ENCODE data around the gene RHOH. TPM values are rescaled to one million over a fixed set of nuclear protein-coding genes. Genes with fewer than 3 reads are reported as not detected.

RHOH gene
- total RNA-seq, 1 experiment from 2014 or later, result 74.2 TPM

DNA sequence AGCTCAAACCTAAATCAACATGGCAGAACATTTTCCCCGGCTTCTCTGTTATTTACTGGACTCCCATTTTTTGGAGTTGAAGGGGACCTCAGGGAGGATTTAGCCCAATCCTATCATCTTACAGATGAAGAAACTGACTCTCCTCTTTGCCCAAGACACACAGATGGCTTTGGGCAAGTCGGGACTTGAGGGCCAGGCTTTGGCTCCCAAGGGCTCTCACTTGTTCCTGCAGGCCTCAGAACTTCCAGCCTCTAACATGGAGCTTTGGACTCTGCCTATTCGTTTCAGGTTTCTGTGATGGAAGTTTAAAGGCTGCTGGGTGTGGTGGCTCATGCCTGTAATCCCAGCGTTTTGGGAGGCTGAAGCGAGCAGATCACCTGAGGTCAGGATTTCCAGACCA lies 59.5 kb downstream of the RHOH start:
- ChIA-PET CTCF (interaction anchor here (0.6 kb wide), 1 partner anchor 144 kb away, joined by 3 read pairs; no protein-coding TSS in a partner anchor), POLR2A (ENCODE audit: low non-redundant PET) (no interaction called here)
- Histone ChIP-seq H3K4me1 (ENCODE audit: insufficient read depth, low read length, poor library complexity, severe bottlenecking) (peaks cover 20% of the 10 kb centered on the region), H3K4me3 (ENCODE audit: low read depth, low read length, poor library complexity, severe bottlenecking) (no peak overlapping the region), H3K27ac (ENCODE audit: low read depth, low read length, poor library complexity, severe bottlenecking) (no peak overlapping the region), H3K36me3 (ENCODE audit: insufficient read depth, low read length, poor library complexity, severe bottlenecking) (no peaks in the 10 kb centered on the region), H3K27me3 (replicated peaks; ENCODE audit: insufficient read depth, low read depth, low read length, poor library complexity) (no peaks in the 10 kb centered on the region), H3K9me3 (ENCODE audit: low read depth, low read length, poor library complexity, severe bottlenecking) (no peaks in the 10 kb centered on the region)
- TF ChIP-seq EZH2 (IDR thresholded peaks at IDR 0.05; ENCODE audit: borderline replicate concordance, low read depth, low read length, poor library complexity, severe bottlenecking) (no peak), CTCF (conservative IDR thresholded peaks at IDR 0.05; ENCODE audit: low read depth, low read length) (no peak)
- no TSS peak for BruUV-seq (replicated peaks)
- DNase-seq (ENCODE audit: low spot score), result no peak
- intact Hi-C loops (cut with micrococcal nuclease; ENCODE audit: unreplicated experiment), result no loop called here

GRCh38 chr4:40256817-40257216 lies 60.0 kb downstream of the RHOH start:
- intact Hi-C loops (cut with micrococcal nuclease; ENCODE audit: unreplicated experiment), result no loop called here
- ChIA-PET CTCF (interaction anchor here (0.6 kb wide), 1 partner anchor 145 kb away, joined by 3 read pairs; no protein-coding TSS in a partner anchor), POLR2A (ENCODE audit: low non-redundant PET) (no interaction called here)
- Histone ChIP-seq H3K27ac (ENCODE audit: low read depth, low read length, poor library complexity, severe bottlenecking) (no peak overlapping the region), H3K4me1 (ENCODE audit: insufficient read depth, low read length, poor library complexity, severe bottlenecking) (peaks cover 20% of the 10 kb centered on the region), H3K36me3 (ENCODE audit: insufficient read depth, low read length, poor library complexity, severe bottlenecking) (no peaks in the 10 kb centered on the region), H3K9me3 (ENCODE audit: low read depth, low read length, poor library complexity, severe bottlenecking) (no peaks in the 10 kb centered on the region), H3K27me3 (replicated peaks; ENCODE audit: insufficient read depth, low read depth, low read length, poor library complexity) (no peaks in the 10 kb centered on the region), H3K4me3 (ENCODE audit: low read depth, low read length, poor library complexity, severe bottlenecking) (no peak overlapping the region)
- no TSS peak for BruUV-seq (replicated peaks)
- TF ChIP-seq CTCF (conservative IDR thresholded peaks at IDR 0.05; ENCODE audit: low read depth, low read length) (no peak), EZH2 (IDR thresholded peaks at IDR 0.05; ENCODE audit: borderline replicate concordance, low read depth, low read length, poor library complexity, severe bottlenecking) (no peak)
- DNase-seq (ENCODE audit: low spot score), result no peak

GRCh38 chr4:40258627-40259026 lies 61.8 kb downstream of the RHOH start:
- Histone ChIP-seq H3K27ac (ENCODE audit: low read depth, low read length, poor library complexity, severe bottlenecking) (no peak overlapping the region), H3K4me3 (ENCODE audit: low read depth, low read length, poor library complexity, severe bottlenecking) (no peak overlapping the region), H3K9me3 (ENCODE audit: low read depth, low read length, poor library complexity, severe bottlenecking) (no peaks in the 10 kb centered on the region), H3K4me1 (ENCODE audit: insufficient read depth, low read length, poor library complexity, severe bottlenecking) (peaks cover 20% of the 10 kb centered on the region), H3K36me3 (ENCODE audit: insufficient read depth, low read length, poor library complexity, severe bottlenecking) (no peaks in the 10 kb centered on the region), H3K27me3 (replicated peaks; ENCODE audit: insufficient read depth, low read depth, low read length, poor library complexity) (no peaks in the 10 kb centered on the region)
- BruUV-seq (replicated peaks), result no TSS peak
- TF ChIP-seq CTCF (conservative IDR thresholded peaks at IDR 0.05; ENCODE audit: low read depth, low read length), result no peak
- TF ChIP-seq EZH2 (IDR thresholded peaks at IDR 0.05; ENCODE audit: borderline replicate concordance, low read depth, low read length, poor library complexity, severe bottlenecking), result no peak
- intact Hi-C loops (cut with micrococcal nuclease; ENCODE audit: unreplicated experiment), result no loop called here
- DNase-seq (ENCODE audit: low spot score), result no peak
- ChIA-PET CTCF (no interaction called here), POLR2A (ENCODE audit: low non-redundant PET) (no interaction called here)

Measured in A673 (cell line).